Body of pancreas (tissue), 4 donors: ENCODE measurements around the gene TLE1.

Experiments used
- CTCF ChIP-seq, 7 experiments: fragments of 450-650 bp in 4 of 7; fragments of 200-600 bp in 3 of 7; sonication (generic) in 3 of 7; IDR thresholded peaks; one replicate each; pipeline ENCODE4 v1.5.1; 2016 to 2019; ENCODE audit warnings: antibody characterized with exemption in 7 of 7
- POLR2A ChIP-seq, 3 donors: fragments of 450-650 bp; IDR thresholded peaks; one replicate each; pipeline ENCODE4 v1.6.1; 2016; ENCODE audit warnings: antibody characterized with exemption in 3 of 3, mild to moderate bottlenecking in 2 of 3

GRCh38 chr9:81604306-81605169 lies 84.8 kb downstream of the TLE1 start:
- TF ChIP-seq CTCF (IDR thresholded peaks at IDR 0.05) = no peak
- TF ChIP-seq POLR2A (IDR thresholded peaks at IDR 0.05) = no peak
